HEK293 (cell line): ENCODE results near the gene APOL4.

ENCODE experiments used
- CTCF ChIA-PET: fragments of 350-600 bp; formaldehyde crosslinking; extraction: SDS; loops from one replicate; lab custom pipeline; 2021; ENCODE audit warnings: antibody characterized with exemption; lab: Yijun Ruan, JAX
- POLR2A ChIA-PET: fragments of 300-600 bp; formaldehyde crosslinking; extraction: SDS; loops from one replicate; lab custom pipeline; 2020; ENCODE audit warnings: antibody characterized with exemption, inconsistent platforms; lab: Yijun Ruan, JAX
- H3K27ac ChIP-seq: fragments of 200-500 bp; sonication (Bioruptor generic); 2 replicates; pipeline ENCODE4 v1.5.1; 2014; ENCODE audit warnings: low read depth, low read length, control low read depth, inconsistent platforms; ENCODE audit errors: extremely low read depth
- H3K36me3 ChIP-seq, 2 experiments: fragments of 200-500 bp in 1 of 2; sonication (Bioruptor generic) in 1 of 2; 1 replicate in 1 of 2; 2 replicates in 1 of 2; pipeline ENCODE4 v1.5.1; 2014 to 2017; ENCODE audit warnings: inconsistent platforms in 2 of 2, low read length in 2 of 2; ENCODE audit not compliant: control insufficient read depth in 2 of 2, insufficient read depth in 1 of 2
- H3K4me1 ChIP-seq: fragments of 200-500 bp; sonication (Bioruptor generic); 2 replicates; pipeline ENCODE4 v1.5.1; 2014; ENCODE audit warnings: mild to moderate bottlenecking, low read length, inconsistent platforms; ENCODE audit not compliant: control insufficient read depth, insufficient read depth
- H3K4me3 ChIP-seq: 2 replicates; pipeline ENCODE4 v1.5.1; 2011; ENCODE audit warnings: low read depth, mild to moderate bottlenecking, control low read depth, low read length, moderate library complexity
- H3K9me3 ChIP-seq: fragments of 200-500 bp; sonication (Bioruptor generic); 2 replicates; pipeline ENCODE4 v1.5.1; 2014; ENCODE audit warnings: low read depth, low read length, inconsistent platforms; ENCODE audit not compliant: control insufficient read depth, insufficient read depth
- FEZF1 ChIP-seq: fragments of 450-650 bp; formaldehyde crosslinking; IDR thresholded peaks from 2 replicates; pipeline ENCODE4 v1.5.1; 2016; ENCODE audit warnings: missing biosample characterization, missing genetic modification characterization
- GLIS2 ChIP-seq: fragments of 450-650 bp; formaldehyde crosslinking; IDR thresholded peaks from 2 replicates; pipeline ENCODE4 v1.5.1; 2016; ENCODE audit warnings: missing biosample characterization, missing genetic modification characterization
- MEIS1 ChIP-seq: sonication (generic); formaldehyde crosslinking; IDR thresholded peaks from 2 replicates; pipeline ENCODE4 v1.8.1; 2022; ENCODE audit warnings: missing genetic modification reagents, mild to moderate bottlenecking, borderline replicate concordance
- PRDM10 ChIP-seq: fragments of 450-650 bp; formaldehyde crosslinking; IDR thresholded peaks from 2 replicates; pipeline ENCODE4 v1.5.1; 2016; ENCODE audit warnings: missing biosample characterization, missing genetic modification characterization
- PRDM4 ChIP-seq: fragments of 450-650 bp; formaldehyde crosslinking; IDR thresholded peaks from 2 replicates; pipeline ENCODE4 v1.5.1; 2017; ENCODE audit warnings: missing biosample characterization, missing genetic modification characterization
- SCRT2 ChIP-seq: fragments of 450-650 bp; formaldehyde crosslinking; IDR thresholded peaks from 2 replicates; pipeline ENCODE4 v1.5.1; 2016; ENCODE audit warnings: missing biosample characterization, missing genetic modification characterization
- SP7 ChIP-seq: fragments of 450-650 bp; formaldehyde crosslinking; IDR thresholded peaks from 2 replicates; pipeline ENCODE4 v1.5.1; 2016; ENCODE audit warnings: missing biosample characterization, missing genetic modification characterization
- TCF7L2 ChIP-seq: IDR thresholded peaks from 2 replicates; pipeline ENCODE4 v1.6.1; 2011; ENCODE audit warnings: low read depth, mild to moderate bottlenecking, inconsistent platforms, low read length, moderate library complexity, borderline replicate concordance
- ZNF112 ChIP-seq: fragments of 450-650 bp; formaldehyde crosslinking; IDR thresholded peaks from 2 replicates; pipeline ENCODE4 v1.5.0; 2017; ENCODE audit warnings: missing biosample characterization, missing genetic modification characterization
- ZNF18 ChIP-seq: fragments of 450-650 bp; formaldehyde crosslinking; IDR thresholded peaks from 2 replicates; pipeline ENCODE4 v1.5.1; 2016; ENCODE audit warnings: missing biosample characterization, missing genetic modification characterization
- ZNF350 ChIP-seq: fragments of 450-650 bp; formaldehyde crosslinking; IDR thresholded peaks from 2 replicates; pipeline ENCODE4 v1.5.0; 2017; ENCODE audit warnings: missing biosample characterization, mild to moderate bottlenecking, missing genetic modification characterization
- ZNF354C ChIP-seq: fragments of 450-650 bp; formaldehyde crosslinking; IDR thresholded peaks from 2 replicates; pipeline ENCODE4 v1.5.1; 2016; ENCODE audit warnings: missing biosample characterization, missing genetic modification characterization, low read depth, borderline replicate concordance
- ZNF391 ChIP-seq: fragments of 450-650 bp; formaldehyde crosslinking; IDR thresholded peaks from 2 replicates; pipeline ENCODE4 v1.5.1; 2016; ENCODE audit warnings: low read depth, missing biosample characterization, missing genetic modification characterization, borderline replicate concordance
- ZNF433 ChIP-seq: fragments of 450-650 bp; formaldehyde crosslinking; IDR thresholded peaks from 2 replicates; pipeline ENCODE4 v1.5.1; 2016; ENCODE audit warnings: missing biosample characterization, missing genetic modification characterization, low read depth
- ZNF449 ChIP-seq: fragments of 450-650 bp; formaldehyde crosslinking; IDR thresholded peaks from 2 replicates; pipeline ENCODE4 v1.5.1; 2017; ENCODE audit warnings: missing biosample characterization, mild to moderate bottlenecking, missing genetic modification characterization, moderate library complexity
- ZNF580 ChIP-seq: fragments of 450-650 bp; formaldehyde crosslinking; IDR thresholded peaks from 2 replicates; pipeline ENCODE4 v1.5.1; 2016; ENCODE audit warnings: missing biosample characterization, missing genetic modification characterization
- ZNF596 ChIP-seq: fragments of 450-650 bp; IDR thresholded peaks from 2 replicates; pipeline ENCODE4 v1.5.0; 2018; ENCODE audit warnings: missing biosample characterization, mild to moderate bottlenecking, missing genetic modification characterization, moderate library complexity
- ZNF629 ChIP-seq: fragments of 450-650 bp; formaldehyde crosslinking; IDR thresholded peaks from 2 replicates; pipeline ENCODE4 v1.5.1; 2017; ENCODE audit warnings: missing biosample characterization, missing genetic modification characterization
- ZNF704 ChIP-seq: fragments of 450-650 bp; formaldehyde crosslinking; IDR thresholded peaks from 2 replicates; pipeline ENCODE4 v1.5.1; 2016; ENCODE audit warnings: missing biosample characterization, missing genetic modification characterization
- ZNF747 ChIP-seq: fragments of 450-650 bp; formaldehyde crosslinking; IDR thresholded peaks from 2 replicates; pipeline ENCODE4 v1.5.1; 2016; ENCODE audit warnings: missing biosample characterization, missing genetic modification characterization

The APOL4 gene

GRCh38 chr22:36155702-36156101 lies 45.9 kb downstream of the APOL4 start:
- TF ChIP-seq FEZF1 (tag by site-specific recombination), result no peak
- TF ChIP-seq ZNF704, result no peak
- TF ChIP-seq SP7 (tag by site-specific recombination), result no peak
- TF ChIP-seq ZNF354C (tag by site-specific recombination), result no peak
- no peak for TF ChIP-seq ZNF747
- no peak for TF ChIP-seq MEIS1 (CRISPR knock-in tag)
- TF ChIP-seq ZNF596 (tag by site-specific recombination), result no peak
- no peak for TF ChIP-seq ZNF112 (tag by site-specific recombination)
- no peak for TF ChIP-seq GLIS2 (tag by site-specific recombination)
- TF ChIP-seq PRDM10 (tag by site-specific recombination), result no peak
- no peak for TF ChIP-seq ZNF350 (tag by site-specific recombination)
- TF ChIP-seq ZNF580 (tag by site-specific recombination), result no peak
- TF ChIP-seq ZNF449 (tag by site-specific recombination), result no peak
- no peak for TF ChIP-seq ZNF629 (tag by site-specific recombination)
- no peak for TF ChIP-seq ZNF391
- TF ChIP-seq TCF7L2, result no peak
- no peak for TF ChIP-seq ZNF18 (tag by site-specific recombination)
- no peak for TF ChIP-seq PRDM4 (tag by site-specific recombination)
- TF ChIP-seq ZNF433 (tag by site-specific recombination), result no peak
- no peak for TF ChIP-seq SCRT2 (tag by site-specific recombination)
- CTCF ChIA-PET, result interaction anchor here (0.6 to 1.3 kb wide), 2 partner anchors 22 to 59 kb away, joined by 4 to 12 read pairs; no protein-coding TSS in a partner anchor
- Histone ChIP-seq H3K4me3 (no peak overlapping the region), H3K36me3 (no peaks in the 10 kb centered on the region), H3K9me3 (no peaks in the 10 kb centered on the region), H3K27ac (no peak overlapping the region), H3K4me1 (no peaks in the 10 kb centered on the region)
- POLR2A ChIA-PET, result interaction anchor here (0.7 kb wide), 1 partner anchor 84 kb away, joined by 3 read pairs; the partner anchor contains the start of gene APOL2
